ENCODE measurements around the gene ZNF284. TPM values are rescaled to one million over a fixed set of nuclear protein-coding genes. Genes with fewer than 3 reads are reported as not detected.

The ZNF284 gene
- polyA plus RNA-seq, 1 donor (not counting 4 experiments of a cell fraction or from before 2014, with no cell fraction given), result 3.0 TPM

DNA sequence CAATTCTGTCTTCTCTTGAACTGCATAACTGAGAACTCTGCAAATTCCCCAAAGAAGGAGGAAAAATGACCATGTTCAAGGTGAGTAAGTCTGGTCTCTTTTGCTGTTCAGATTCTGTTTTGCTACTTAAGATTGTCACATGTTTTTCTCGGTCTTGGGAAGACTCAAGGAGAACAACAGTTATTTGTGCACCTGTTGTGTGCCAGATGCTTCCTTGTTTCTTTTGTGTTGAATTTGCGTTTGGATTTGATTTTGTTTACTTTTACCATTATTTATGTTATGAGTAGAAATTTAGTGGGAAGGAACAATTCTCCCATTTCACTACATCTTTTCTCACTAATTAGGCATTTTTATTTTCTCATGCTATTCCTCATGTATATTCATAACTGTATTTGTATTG, 4.4 kb downstream of the ZNF284 start:
- peaks cover 9% of the 10 kb centered on the region for H3K79me2 ChIP-seq (ENCODE audit: control insufficient read depth, insufficient read depth, low read length)
- no peak for FAIRE-seq
- H3K27me3 ChIP-seq (ENCODE audit: control insufficient read depth, extremely low read depth, insufficient read depth, low read length), result no peaks in the 10 kb centered on the region
- H3K4me2 ChIP-seq (ENCODE audit: control insufficient read depth, extremely low read depth, insufficient read depth, low read depth, low read length), result no peak overlapping the region
- H3K4me3 ChIP-seq (ENCODE audit: control insufficient read depth in 2 of 3, extremely low read depth in 1 of 3, insufficient read depth in 2 of 3, low read depth in 1 of 3, low read length in 3 of 3), result no peak overlapping the region
- dilution Hi-C loops (cut with MboI; ENCODE audit: extremely low pct_ligation_motif_present, low sequenced_read_pairs), result no loop called here
- no peaks in the 10 kb centered on the region for H4K20me1 ChIP-seq (ENCODE audit: control insufficient read depth, extremely low read depth, insufficient read depth, low read length)
- peaks cover 4 to 10% of the 10 kb centered on the region in 2 experiments for H3K36me3 ChIP-seq (ENCODE audit: control insufficient read depth in 2 of 2, extremely low read depth in 1 of 2, insufficient read depth in 2 of 2, low read length in 2 of 2)
- H3K9me1 ChIP-seq (ENCODE audit: control insufficient read depth, extremely low read depth, insufficient read depth, low read length), result no peaks in the 10 kb centered on the region
- H3K4me1 ChIP-seq (ENCODE audit: control insufficient read depth, extremely low read depth, insufficient read depth, low read length), result peaks cover 13% of the 10 kb centered on the region
- H3K9me3 ChIP-seq (ENCODE audit: control insufficient read depth, low read depth, low read length), result no peaks in the 10 kb centered on the region
- no peak for DNase-seq (ENCODE audit: low read depth, low spot score)
- H3K9ac ChIP-seq (ENCODE audit: control insufficient read depth, extremely low read depth, insufficient read depth, low read length), result no peak overlapping the region
- no peak for TF ChIP-seq EZH2 (IDR thresholded peaks at IDR 0.05; ENCODE audit: low read length)
- H3K27ac ChIP-seq (ENCODE audit: control insufficient read depth, insufficient read depth, low read length), result no peak overlapping the region
- H2AFZ ChIP-seq (ENCODE audit: control insufficient read depth, low read length), result no peak overlapping the region

DNA sequence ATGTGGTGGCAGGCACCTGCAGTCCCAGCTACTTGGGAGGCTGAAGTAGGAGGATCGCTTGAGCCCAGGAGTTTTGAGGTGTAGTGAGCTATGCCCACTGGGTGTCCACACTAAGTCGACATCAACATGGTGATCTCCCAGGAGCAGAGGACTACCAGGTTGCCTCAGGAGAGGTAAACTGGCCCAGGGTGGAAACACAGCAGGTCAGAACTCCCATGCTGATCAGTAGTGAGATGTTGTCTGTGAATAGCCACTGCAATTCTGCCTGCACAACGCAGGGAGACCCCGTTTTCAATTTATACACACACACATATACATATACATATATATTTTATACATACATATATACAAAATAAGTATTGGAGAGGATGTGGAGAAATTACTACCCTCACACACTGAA, 20.1 kb downstream of the ZNF284 start:
- no peak overlapping the region for H3K4me3 ChIP-seq (ENCODE audit: control insufficient read depth in 2 of 3, extremely low read depth in 1 of 3, insufficient read depth in 2 of 3, low read depth in 1 of 3, low read length in 3 of 3)
- no peak overlapping the region for H2AFZ ChIP-seq (ENCODE audit: control insufficient read depth, low read length)
- TF ChIP-seq, protein P1, sequence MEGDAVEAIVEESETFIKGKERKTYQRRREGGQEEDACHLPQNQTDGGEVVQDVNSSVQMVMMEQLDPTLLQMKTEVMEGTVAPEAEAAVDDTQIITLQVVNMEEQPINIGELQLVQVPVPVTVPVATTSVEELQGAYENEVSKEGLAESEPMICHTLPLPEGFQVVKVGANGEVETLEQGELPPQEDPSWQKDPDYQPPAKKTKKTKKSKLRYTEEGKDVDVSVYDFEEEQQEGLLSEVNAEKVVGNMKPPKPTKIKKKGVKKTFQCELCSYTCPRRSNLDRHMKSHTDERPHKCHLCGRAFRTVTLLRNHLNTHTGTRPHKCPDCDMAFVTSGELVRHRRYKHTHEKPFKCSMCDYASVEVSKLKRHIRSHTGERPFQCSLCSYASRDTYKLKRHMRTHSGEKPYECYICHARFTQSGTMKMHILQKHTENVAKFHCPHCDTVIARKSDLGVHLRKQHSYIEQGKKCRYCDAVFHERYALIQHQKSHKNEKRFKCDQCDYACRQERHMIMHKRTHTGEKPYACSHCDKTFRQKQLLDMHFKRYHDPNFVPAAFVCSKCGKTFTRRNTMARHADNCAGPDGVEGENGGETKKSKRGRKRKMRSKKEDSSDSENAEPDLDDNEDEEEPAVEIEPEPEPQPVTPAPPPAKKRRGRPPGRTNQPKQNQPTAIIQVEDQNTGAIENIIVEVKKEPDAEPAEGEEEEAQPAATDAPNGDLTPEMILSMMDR (optimal IDR thresholded peaks at IDR 0.05 in 1 of 3, IDR thresholded peaks at IDR 0.05 in 1 of 3, conservative IDR thresholded peaks at IDR 0.05 in 1 of 3; ENCODE audit: extremely low read depth in 1 of 3, insufficient read depth in 2 of 3, low read length in 3 of 3), result no peak
- no peak for TF ChIP-seq EZH2 (IDR thresholded peaks at IDR 0.05; ENCODE audit: low read length)
- peaks cover 0 to under 1% of the 10 kb centered on the region in 2 experiments for H3K36me3 ChIP-seq (ENCODE audit: control insufficient read depth in 2 of 2, extremely low read depth in 1 of 2, insufficient read depth in 2 of 2, low read length in 2 of 2)
- peaks cover 21% of the 10 kb centered on the region for H3K79me2 ChIP-seq (ENCODE audit: control insufficient read depth, insufficient read depth, low read length)
- no peaks in the 10 kb centered on the region for H3K9me3 ChIP-seq (ENCODE audit: control insufficient read depth, low read depth, low read length)
- H3K4me1 ChIP-seq (ENCODE audit: control insufficient read depth, extremely low read depth, insufficient read depth, low read length), result no peaks in the 10 kb centered on the region
- no peak overlapping the region for H3K27ac ChIP-seq (ENCODE audit: control insufficient read depth, insufficient read depth, low read length)
- no peaks in the 10 kb centered on the region for H3K27me3 ChIP-seq (ENCODE audit: control insufficient read depth, extremely low read depth, insufficient read depth, low read length)
- no peak overlapping the region for H3K9ac ChIP-seq (ENCODE audit: control insufficient read depth, extremely low read depth, insufficient read depth, low read length)
- DNase-seq (ENCODE audit: low read depth, low spot score) (no peak), FAIRE-seq (no peak)
- H3K9me1 ChIP-seq (ENCODE audit: control insufficient read depth, extremely low read depth, insufficient read depth, low read length), result no peaks in the 10 kb centered on the region
- dilution Hi-C loops (cut with MboI; ENCODE audit: extremely low pct_ligation_motif_present, low sequenced_read_pairs), result no loop called here
- H3K4me2 ChIP-seq (ENCODE audit: control insufficient read depth, extremely low read depth, insufficient read depth, low read depth, low read length), result no peak overlapping the region
- no peaks in the 10 kb centered on the region for H4K20me1 ChIP-seq (ENCODE audit: control insufficient read depth, extremely low read depth, insufficient read depth, low read length)

Measured in keratinocyte (primary cell).